Activated CD4-positive, CD25-positive, alpha-beta regulatory T cell (primary cell): Measurements from ENCODE around the gene ZNF280B.

Source experiments
- DNase-seq, 4 experiments: peaks; one replicate each; lab custom pipeline; 2025; lab: John Stamatoyannopoulos, UW

Gene ZNF280B, protein sequence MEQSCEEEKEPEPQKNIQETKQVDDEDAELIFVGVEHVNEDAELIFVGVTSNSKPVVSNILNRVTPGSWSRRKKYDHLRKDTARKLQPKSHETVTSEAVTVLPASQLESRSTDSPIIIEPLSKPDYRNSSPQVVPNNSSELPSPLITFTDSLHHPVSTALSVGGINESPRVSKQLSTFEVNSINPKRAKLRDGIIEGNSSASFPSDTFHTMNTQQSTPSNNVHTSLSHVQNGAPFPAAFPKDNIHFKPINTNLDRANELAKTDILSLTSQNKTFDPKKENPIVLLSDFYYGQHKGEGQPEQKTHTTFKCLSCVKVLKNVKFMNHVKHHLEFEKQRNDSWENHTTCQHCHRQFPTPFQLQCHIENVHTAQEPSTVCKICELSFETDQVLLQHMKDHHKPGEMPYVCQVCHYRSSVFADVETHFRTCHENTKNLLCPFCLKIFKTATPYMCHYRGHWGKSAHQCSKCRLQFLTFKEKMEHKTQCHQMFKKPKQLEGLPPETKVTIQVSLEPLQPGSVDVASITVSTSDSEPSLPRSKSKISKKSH

DNA sequence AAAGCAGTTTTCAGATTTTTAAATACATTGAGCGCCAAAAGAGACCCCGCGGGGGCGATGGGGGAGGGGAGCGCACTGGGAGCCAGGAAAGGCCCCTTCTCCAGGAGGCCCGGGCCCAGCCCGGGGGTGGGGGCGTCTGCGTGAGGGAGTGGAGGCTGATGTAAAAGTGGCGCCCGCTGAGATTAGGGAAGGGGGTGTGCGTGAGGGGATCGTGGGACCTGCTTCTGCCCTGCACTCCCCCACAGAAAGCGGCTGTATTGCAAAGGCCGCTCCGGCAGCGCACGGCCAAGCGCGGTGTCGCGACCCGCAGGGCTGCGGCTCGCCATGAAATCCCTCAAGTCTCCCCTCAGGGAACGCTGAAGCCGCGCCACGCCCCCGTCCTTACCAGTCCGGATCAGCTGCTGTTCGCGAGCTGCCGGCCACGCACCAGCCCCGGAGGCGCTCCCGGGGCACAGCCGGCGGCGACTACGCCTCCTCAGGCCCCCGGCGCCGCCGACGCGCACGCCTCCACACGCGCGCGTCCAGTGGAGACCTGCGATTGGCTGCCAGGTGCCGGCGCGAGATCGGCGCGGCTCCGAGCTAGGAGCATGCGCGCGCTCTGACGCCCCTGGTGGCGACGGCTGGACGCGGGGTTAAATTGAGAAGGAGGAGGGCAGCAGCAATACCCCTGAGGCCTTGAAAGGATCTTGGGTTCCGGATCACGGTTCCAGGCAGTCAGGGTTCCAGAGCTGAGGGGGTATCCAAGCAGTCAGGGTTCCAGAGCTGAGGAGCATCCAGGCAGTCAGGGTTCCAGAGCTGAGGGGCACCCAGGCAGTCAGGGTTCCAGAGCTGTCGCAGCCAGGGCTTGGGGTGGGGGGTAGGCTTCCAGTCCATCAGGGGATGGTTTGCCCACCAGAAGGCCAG, at the start of gene ZNF280B:
Gene ZNF280B, minus strand, starts transcription at position 469 of the 903 bp plus-strand sequence. CDS start 19,344 bp downstream, outside the sequence.
- peak; percentile 53 to 62 (median 56) for DNase-seq

DNA sequence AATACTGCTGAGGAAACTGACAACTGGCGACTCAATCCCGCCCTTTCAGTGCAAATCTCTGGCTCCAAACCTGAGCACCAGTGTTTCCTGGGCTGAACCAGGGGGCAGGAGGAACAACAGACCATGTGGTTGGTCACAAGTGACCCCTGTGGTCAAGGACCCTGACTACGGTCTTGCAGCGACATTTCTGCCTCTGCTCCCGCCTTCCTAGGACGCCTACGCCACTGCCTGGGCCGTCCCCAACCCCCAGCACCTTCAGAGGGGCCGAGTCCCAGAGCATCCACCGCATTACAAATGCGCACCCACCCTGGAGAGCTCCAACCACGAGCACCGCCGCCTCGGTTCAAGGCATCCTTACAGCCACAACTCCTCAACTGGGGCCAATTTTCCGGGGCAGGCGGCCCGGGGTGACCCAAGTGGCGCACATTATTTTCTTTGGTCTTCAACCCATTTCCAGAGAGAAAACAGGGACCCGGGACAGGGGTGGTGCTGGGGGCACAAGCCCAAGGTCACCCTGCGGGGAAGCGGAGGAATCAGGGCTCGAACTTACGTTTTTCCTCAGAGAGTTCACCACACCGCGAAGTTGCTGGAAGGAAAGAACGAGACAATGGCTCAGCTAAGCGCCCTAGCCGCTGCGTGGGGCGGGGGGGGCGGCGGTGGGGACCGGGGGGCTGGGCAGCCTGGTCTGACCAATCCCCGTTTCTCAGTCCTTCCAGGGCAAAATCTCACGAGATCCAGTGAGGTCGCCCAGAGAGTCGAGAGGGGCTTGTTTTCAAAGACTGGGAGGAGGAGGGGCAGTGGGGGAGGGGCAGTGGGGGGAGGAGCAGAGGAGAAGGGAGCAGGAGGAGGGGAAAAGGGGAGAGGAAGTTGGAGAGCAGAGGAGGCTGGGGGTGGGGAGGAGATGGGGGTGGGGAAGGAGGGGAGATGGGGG, 48.7 kb upstream of the ZNF280B start:
- no peak for DNase-seq

DNA sequence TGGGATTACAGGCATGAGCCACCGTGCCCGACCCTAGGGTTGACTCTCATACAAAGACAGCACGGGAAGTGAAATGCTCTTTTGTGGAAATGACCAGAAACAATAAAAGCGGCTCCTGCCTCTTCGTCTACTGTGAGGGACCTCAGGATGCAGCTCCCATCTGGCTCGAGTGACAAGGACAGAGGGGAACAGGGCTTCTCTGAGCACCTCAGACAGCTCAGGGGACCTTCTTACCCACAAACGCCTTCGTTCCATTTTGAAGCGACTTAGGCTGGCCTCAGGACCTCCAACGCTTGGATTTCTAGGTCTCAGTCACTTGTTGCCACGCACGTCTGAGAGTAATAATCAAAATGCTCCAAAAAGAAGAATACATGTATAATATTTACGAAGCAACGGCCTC, 48.0 kb upstream of the ZNF280B start:
- no peak for DNase-seq

DNA sequence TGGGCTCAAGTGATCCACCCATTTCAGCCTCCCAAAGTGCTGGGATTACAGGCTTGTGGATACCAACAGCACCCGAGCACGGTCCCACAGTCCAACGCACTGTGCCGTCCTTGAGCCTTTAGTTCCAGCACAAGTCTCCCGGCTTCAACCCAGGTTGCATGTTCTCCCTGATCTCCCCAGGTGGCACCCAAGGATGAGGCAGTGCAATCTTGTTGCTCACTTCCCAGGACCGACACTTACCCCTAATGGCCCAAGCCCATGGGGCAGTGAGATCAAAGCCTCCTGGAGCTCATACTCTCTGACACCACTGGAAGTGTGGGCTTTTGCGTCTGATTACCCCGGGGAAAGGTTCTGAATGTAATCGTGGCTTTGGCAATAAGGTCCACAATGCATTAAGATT, 47.1 kb upstream of the ZNF280B start:
- DNase-seq = no peak

DNA sequence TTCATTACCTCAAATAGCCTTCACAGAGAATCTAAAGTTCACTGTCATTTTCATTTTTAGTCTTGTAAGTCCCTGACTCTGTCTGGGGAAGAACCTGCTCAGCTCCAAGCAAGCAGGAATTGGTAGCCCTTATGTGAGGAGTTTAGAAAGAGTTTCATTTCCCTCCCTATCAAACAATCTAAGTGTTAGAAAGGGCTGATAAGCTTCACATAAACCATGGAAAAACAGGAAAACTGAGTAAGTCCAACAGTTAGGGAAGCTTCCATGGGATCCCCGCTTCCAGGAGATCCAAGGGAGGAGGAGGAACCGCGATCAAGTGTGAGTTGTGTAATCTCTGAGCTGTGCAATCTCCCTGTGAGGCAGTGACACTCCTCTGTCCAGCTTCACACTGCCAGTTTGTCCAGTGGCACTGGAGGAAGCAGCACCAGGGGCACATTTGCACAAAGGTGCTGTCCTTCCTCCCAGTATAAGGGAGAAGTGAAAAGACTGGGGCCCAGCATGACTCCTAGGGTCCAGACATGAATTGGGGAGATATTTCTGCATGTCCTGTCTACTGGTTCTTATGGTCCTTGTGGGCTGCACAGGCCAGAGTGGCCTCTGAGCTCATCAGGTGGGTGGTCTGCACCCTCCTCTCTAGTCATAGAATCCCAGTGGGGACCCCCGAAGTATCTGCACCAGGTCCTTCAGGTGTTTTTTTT, 46.2 kb upstream of the ZNF280B start:
- DNase-seq = no peak

DNA sequence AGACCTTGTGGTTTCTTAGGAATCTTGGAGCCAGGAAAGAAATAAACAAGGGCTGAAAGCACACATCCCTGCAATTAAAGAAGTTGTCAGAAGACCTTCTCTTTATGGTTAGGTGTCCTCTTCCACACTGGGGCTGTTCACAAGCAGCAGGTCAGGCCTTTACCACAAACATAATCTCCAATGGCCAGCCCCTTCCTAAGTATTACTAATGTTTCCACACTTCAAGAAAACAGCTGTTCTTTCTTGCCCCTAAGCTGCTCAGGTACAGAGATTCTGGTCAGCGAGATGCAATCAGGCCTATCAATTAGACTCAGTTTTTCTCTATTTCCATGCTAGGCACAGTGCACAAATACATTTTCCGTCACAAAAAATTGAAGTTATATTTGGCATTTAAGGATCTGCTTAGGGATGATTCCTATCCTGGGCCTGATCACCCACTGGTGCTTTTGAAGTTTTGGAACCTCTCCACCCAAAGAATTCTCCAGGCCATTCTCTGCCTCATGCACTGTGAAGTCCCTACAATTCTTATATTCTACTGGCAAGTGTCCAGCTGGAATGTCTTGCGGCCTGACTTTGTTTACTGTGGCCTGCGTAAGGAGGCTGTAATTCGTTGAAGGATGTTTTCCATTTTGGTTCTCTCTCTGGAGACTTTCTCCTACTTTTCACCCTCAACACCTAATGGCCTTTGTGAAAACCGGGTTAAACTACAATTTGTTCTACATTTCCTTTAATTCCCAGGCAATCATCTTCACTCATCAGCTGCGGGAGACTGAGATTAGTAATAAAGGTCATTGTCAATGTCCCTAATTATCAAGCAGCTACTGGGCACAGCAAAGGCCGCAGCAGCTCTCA, 45.4 kb upstream of the ZNF280B start:
- no peak for DNase-seq

DNA sequence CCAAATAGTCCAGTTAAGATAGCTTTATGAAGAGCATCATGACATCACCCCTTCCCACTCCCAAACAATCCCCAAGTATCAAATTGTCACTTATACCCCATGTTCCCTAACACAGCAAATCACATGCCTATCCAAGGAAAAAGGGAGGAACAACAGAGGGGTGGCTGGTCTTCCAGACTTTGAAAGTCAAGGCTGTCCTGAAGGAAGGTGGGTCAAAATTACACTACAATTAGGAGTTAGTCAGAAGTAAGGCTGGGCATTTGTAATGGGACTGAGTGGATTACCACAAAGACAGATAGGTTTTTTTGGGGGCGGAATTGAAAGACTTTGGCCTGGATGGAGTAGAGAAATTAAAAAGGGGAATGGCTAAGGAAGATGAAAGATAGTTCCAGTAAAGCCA, 44.6 kb upstream of the ZNF280B start:
- no peak for DNase-seq

DNA sequence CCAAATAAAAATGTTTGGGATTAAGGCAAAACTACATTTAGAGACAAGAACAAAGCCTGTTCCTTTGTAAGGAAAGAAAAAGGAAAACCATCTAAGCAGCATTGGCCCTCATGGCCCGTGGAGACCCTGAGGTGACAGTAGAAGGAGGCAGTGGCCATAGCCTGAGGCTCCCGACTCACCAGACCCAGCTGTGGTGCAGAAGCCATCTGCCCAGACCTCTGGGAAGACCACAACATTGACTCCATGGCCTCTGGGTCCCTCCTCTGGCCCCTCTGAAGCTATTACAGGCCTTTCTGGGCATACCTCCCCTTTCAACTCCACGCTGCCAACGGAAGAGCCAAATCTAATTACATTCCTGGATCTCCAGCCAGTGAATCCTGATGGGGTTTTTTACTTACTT, 44.1 kb upstream of the ZNF280B start:
- DNase-seq = no peak

DNA sequence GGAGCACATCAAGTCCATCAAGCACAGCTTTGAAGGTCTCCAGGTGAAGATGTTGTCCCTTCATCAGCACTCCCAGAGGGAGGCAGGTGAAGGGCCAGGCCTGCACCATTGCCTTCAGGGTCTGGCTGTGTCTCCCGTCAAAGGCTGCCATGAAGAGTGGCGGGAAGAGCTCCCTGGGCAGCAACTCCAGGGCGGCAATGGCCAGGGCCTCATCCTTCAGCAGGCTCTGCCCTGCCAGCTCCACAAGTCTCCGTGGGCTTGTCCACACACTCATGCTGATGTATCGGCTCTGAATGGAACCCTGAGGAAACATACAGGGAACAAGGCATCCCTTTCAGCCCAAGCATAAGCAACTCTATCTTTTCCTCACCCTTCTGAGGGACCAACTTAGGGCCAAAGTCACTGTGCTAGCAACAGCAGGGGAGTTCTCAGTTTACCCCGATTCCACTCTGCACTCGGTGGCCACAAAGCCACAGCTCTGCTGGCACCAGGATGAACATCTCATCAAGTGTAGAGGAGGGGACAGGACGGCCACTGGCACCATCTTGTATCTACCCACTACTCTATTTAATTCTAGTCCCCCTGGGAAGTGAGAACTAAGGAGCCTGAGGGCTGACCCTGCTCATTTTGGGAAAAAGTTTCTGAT, 42.4 kb upstream of the ZNF280B start:
- no peak for DNase-seq

DNA sequence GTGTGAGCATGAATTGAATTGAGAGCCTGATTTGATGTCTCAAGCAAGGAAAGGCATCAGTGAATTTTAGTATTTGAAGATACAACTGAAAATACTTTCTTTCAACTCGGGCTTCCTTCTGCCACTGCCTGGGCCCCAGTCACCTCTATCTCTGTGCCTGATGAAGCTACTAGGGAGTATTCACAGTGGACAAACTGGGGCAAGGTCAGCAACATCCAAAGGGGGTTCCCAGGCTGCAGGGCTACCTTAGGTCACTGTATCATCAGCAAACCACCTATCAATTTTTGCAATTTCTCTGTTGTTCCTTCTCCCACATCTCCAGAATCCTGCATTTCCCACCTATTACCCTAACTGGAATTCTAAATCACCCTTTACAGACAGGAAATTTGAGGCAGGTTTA, 40.4 kb upstream of the ZNF280B start:
- DNase-seq = no peak

DNA sequence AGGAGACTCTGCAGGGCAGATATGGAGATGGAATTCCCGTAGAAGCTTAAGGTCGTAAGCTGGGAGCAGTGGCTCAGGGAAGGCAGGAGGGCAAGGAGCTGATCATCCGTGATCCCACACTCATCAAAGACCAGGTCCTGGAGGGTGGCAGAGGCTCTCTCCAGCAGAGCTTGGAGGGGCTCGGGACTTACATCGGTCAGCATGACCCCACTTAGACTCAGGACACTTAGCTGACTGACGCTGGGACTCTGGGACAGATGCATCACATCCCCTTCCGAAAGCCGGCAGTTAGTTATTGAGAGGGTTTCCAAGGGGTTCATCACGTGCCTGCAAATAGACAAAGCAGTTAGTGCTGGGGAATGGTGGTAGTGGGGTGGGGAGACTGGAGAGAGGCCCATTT, 39.8 kb upstream of the ZNF280B start:
- DNase-seq = no peak

DNA sequence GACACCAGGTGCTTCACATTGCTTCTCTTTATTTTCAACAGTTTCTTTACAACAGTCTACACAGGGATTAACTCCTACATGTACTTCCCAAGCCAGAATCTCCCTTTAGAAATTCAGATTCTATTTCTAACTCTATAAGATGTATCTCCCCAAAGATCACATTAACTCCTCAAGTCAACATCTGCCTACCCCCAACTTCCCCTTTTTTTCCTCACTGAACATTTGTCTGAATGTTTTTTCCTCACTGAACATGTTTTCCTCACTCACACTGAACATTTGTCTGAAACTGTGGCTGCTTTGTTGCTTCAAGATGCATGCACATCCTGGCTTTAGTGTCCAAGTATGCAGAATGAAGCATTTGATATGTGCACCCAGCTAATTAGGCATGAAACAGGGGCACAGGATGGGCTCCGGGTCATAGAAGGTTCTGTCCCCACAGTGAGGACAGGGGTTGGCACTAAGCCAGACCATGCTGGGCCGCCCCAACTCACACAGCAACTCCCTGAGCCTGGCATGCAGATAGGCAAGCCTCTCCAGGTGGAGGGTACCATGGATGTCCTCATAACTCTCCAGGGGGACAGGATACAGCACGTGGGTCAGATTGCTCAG, 39.3 kb upstream of the ZNF280B start:
- DNase-seq = no peak

DNA sequence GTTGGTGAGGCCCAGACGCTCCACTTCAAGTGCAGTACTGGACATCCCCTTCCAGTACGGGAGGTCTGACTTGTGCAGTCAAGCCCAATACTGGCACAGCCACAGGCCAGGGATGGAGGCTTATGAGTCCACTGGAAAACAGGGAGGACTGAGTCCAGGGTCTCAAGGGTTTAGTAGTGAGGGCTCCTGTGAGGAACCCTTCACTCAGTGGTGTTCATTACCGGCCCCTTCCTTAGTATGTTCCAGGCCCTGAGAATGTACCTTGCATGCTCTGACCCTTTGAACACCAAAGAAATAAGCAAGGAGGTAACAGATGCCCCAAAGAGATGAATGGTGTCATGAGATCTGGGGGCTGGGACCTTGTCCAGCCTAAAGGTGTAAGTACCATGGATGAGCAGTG, 38.7 kb upstream of the ZNF280B start:
- no peak for DNase-seq

DNA sequence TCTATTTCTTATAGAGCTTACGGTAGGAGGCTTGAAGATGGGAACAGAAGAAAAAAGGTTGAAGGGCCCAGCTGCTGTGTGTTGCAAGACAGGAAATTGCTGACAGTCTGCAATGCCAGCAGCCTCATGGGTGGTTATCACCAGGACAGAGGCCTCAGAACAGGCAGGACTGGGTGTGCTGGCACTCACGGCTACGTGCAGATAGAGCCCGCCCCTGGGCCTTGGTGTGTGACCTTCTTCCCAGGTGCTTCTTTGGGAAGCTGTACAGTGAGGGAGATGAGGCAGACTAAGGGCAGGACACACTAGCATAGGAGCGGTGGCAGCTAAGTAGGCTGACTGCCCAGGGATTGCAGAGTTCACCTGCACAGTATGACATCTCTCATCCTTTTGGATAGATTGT, 37.9 kb upstream of the ZNF280B start:
- no peak for DNase-seq

DNA sequence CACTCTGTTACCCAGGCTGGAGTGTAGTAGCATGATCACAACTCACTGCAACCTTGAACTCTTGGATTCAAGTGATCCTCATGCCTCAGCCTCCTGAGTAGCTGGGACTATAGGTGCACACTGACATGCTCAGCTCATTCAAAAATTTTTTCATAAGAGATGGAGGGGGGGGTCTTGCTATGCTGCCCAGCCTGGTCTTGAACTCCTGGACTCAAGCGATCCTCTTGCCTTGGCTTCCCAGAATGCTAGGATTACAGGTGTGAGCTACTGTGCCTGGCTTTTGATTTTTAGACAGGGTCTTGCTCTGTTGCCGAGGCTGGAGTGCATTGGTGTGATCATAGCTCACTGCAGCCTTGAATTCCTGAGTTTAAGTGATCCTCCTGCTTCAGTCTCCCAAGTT, 36.5 kb upstream of the ZNF280B start:
- DNase-seq = no peak

DNA sequence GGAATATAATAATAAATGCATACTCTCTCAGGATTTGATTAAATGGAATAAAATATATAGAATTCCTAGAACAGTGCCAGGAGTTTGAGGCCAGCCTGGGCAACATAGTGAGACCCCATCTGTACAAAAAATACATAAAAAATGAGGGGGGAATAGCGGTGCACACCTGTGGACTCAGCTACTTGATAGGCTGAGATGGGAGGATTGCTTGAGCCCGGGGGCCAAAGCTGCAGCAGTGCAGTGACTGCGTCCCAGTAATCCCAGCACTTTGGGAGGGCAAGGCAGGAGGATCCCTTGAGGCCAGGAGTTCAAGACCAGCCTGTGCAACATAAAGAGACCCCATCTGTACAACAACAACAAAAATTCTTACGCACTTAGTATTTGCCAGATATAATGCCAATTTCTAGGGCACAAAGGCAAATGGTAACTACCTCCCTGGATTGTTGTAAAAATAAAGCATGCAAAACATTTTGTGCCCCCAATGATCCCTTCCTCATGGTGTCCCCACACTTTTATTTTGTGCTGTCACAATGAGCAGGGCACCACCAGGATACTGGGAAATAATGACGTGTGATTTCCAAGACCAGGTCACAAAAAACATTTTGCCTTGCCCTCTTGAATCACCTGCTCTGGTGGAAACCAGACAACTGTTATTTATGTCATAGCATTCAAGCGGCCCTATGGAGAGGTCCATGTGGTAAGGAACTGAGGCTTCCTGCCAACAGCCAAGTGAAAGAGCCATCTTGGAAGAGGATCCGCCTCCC, 29.9 kb upstream of the ZNF280B start:
- DNase-seq = no peak

DNA sequence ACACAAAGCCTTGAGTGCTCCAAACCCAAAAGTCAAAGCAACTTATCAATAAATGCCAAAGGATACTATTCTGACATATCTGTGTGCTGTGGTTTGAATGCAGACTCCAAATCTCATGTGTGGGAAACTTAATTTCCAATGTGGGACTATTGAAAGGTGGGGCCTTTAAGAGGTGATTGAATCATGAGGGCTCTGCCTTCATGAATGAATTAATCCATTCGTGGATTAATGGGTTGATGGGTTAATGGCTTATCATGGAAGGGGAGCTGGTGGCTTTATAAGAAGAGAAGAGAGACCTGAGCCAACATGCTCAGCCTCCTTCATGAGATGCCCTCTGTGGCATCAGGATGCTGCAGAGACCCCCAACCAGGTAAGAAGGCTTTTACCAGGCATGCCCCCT, 28.4 kb upstream of the ZNF280B start:
- no peak for DNase-seq

DNA sequence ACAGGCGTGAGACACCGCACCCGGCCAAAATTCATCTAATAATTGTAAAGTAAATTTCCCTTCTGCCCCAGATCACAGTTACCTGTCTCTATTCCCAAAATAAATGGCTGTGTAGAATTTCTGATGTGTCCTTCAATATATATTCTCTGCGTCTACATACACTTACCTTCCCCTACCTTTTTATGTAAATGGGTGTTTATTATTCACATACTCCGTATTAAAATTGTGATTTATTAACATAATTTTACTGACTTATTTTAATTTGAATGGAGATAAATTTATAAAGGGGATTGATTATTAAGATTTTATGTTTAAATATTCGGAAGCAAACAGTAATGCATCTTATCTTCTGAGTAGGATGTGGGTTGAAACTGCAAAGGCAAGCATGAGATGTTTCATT, 28.0 kb upstream of the ZNF280B start:
- DNase-seq = no peak
